Vagina (tissue), 2 donors: ENCODE measurements around the gene ZNF280B.

ENCODE experiments used
- CTCF ChIP-seq, 3 experiments: fragments of 450-650 bp in 2 of 3; fragments of 200-600 bp in 1 of 3; sonication (generic) in 1 of 3; IDR thresholded peaks; one replicate each; pipeline ENCODE4 v1.5.1; 2017 to 2019; ENCODE audit warnings: antibody characterized with exemption in 3 of 3, mild to moderate bottlenecking in 2 of 3, moderate library complexity in 2 of 3
- POLR2A ChIP-seq, 2 donors: fragments of 450-650 bp; IDR thresholded peaks; one replicate each; pipeline ENCODE4 v1.6.1; 2017; ENCODE audit warnings: antibody characterized with exemption in 2 of 2, mild to moderate bottlenecking in 2 of 2, moderate library complexity in 2 of 2
- POLR2AphosphoS5 ChIP-seq, 2 donors: sonication (generic); formaldehyde crosslinking; IDR thresholded peaks; one replicate each; pipeline ENCODE4 v1.9.0; 2017; ENCODE audit warnings: antibody characterized with exemption in 2 of 2, mild to moderate bottlenecking in 2 of 2, low read depth in 1 of 2; ENCODE audit not compliant: insufficient read depth in 1 of 2

GRCh38 chr22:22533417-22533816 is 24.9 kb upstream of the ZNF280B start:
- TF ChIP-seq POLR2AphosphoS5 (IDR thresholded peaks at IDR 0.05; ENCODE audit: insufficient read depth in 1 of 2, low read depth in 1 of 2) (no peak), CTCF (IDR thresholded peaks at IDR 0.05) (no peak), POLR2A (IDR thresholded peaks at IDR 0.05) (no peak)
